Stimulated activated CD8-positive, alpha-beta memory T cell treated with anti-CD3 and anti-CD28 coated beads, Interleukin-15, amount 100 ng/mL, for 48 hours (primary cell): ENCODE measurements around the gene CDH2.
"Not testable (repeated sequence)": the region's sequence is repeated elsewhere in the genome, so short reads cannot be mapped to it uniquely, and the experiment has no call there.

Source experiments
- DNase-seq, 2 donors: peaks; one replicate each; pipeline ENCODE4 v3.0.0-alpha.2; 2020; ENCODE audit warnings: low read depth in 2 of 2

Gene CDH2

GRCh38 chr18:27921904-27922751 is 254.8 kb downstream of the CDH2 start:
- DNase-seq = no peak

DNA sequence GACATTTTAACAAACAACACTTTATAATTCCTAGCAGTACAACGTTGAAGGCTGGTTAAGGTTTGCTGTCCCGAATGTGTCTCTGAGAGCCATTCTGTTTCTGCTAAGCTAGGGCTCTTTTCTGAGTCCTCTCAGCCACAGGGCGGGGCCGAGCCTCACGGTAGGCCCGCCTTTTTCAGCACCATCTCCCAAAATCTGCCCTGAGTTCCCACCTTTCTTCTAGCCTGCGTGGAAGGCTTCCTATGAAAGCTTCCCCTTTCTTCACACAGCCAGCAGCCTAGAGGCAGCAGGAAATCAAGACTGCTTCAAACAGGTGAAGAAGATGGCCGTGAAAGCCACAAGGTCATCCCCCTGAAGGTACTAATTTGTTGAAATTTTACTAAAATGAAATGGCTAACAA is 255.5 kb downstream of the CDH2 start:
- DNase-seq = no peak

GRCh38 chr18:27920836-27921235 is 256.1 kb downstream of the CDH2 start:
- DNase-seq = no peak

DNA sequence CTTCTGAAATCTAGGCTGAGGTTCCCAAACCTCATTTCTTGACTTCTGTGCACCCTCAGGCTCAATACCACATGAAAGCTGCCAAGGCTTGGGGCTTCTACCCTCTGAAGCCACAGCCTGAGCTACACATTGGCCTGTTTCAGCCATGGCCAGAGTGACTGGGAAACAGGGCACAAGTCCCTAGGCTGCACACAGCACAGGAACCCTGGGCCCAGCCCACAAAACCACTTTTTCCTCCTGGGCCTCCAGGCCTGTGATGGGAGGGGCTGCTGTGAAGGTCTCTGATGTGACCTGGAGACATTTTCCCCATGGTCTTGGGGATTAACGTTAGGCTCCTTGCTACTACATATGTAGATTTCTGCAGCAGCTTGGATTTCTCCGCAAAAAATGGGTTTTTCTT is 270.7 kb downstream of the CDH2 start:
- DNase-seq = not testable (repeated sequence)

DNA sequence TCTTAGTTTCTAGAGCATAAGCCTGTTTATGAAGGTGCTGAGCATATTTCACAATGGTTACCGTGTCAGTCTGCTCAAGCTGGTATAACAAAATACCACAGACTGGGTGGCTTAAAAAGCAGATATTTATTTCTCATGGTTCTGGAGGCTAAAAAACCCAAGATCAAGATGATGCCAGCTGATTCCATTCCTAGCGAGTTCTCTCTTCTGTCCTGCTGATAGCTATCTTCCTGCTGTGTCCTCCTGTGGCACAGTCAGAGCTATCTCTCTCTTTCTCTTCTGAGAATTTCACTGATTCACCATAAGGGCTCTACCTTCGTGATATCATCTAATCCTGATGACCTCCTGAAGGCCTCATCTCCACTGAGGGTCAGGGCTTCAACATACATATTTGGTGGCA is 273.0 kb downstream of the CDH2 start:
- DNase-seq = no peak

DNA sequence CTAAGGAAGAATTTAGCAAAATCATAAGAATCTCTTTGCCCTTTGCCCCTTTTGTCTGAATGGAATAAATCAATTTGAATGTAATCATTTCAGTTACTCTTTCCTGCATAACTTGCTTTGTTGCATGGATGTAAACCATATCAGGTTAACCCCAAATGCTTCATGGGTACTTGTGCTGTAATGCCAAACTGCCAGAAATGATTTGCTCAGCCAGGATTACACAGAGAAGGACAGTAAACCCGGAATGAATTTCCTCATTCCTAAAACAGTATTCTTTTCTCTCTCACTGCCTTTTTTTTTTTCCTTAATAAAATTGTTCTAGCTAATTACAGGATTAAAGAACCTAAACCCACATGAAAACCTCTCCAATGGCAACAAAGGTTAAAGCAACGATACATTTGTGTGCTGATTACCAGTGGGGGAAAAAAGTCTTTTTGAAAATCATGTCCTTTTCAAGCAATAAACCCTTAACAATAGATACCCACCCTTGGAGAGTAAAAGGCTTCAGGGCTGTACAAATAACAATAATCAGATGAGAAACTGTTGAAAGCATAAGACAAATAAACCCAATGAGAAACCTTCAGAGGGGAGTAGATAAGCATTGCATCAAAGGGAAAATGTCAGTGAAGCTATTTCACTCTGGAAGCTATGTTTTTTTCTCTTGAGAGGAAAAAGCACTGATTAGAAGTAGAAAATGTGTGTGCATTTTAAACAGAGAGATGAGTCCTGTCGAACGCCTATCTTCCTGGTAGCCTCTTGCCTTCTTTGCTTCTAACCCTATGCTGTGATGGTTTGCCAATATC is 275.3 kb downstream of the CDH2 start:
- DNase-seq = no peak
